ENCODE measurements around the gene DNAJC30.
"Not testable (repeated sequence)": the region's sequence is repeated elsewhere in the genome, so short reads cannot be mapped to it uniquely, and the experiment has no call there.

DNAJC30 gene

GRCh38 chr7:73683056-73683787, at the start of gene DNAJC30, which contains the start of gene BUD23:
DNAJC30 (minus strand) TSS chr7:73683453; CDS start chr7:73683423, 30 bp downstream.
BUD23 (plus strand) TSS chr7:73683597; CDS start chr7:73683626, 29 bp downstream.
- DNase-seq (ENCODE audit: low read depth): peak; percentile 97

GRCh38 chr7:73732397-73732796, 49.1 kb upstream of the DNAJC30 start:
- DNase-seq (ENCODE audit: low read depth): no peak

GRCh38 chr7:73730485-73730884, 47.2 kb upstream of the DNAJC30 start:
- no peak for DNase-seq (ENCODE audit: low read depth)

- DNase-seq (ENCODE audit: low read depth): no peak
Observed at GRCh38 chr7:73728551-73728950, 45.3 kb upstream of the DNAJC30 start.

- DNase-seq (ENCODE audit: low read depth): no peak
Observed at GRCh38 chr7:73727952-73728351, 44.7 kb upstream of the DNAJC30 start.

GRCh38 chr7:73726083-73726466, 42.8 kb upstream of the DNAJC30 start:
- no peak for DNase-seq (ENCODE audit: low read depth)

GRCh38 chr7:73723813-73724212, 40.6 kb upstream of the DNAJC30 start:
- no peak for DNase-seq (ENCODE audit: low read depth)

GRCh38 chr7:73722785-73723184, 39.5 kb upstream of the DNAJC30 start:
- DNase-seq (ENCODE audit: low read depth): no peak

GRCh38 chr7:73722182-73722581, 38.9 kb upstream of the DNAJC30 start:
- not testable (repeated sequence) for DNase-seq (ENCODE audit: low read depth)

GRCh38 chr7:73721377-73721817, 38.1 kb upstream of the DNAJC30 start:
- DNase-seq (ENCODE audit: low read depth): no peak

GRCh38 chr7:73720443-73720842, 37.2 kb upstream of the DNAJC30 start:
- not testable (repeated sequence) for DNase-seq (ENCODE audit: low read depth)

- no peak for DNase-seq (ENCODE audit: low read depth)
Observed at GRCh38 chr7:73719806-73720169, 36.5 kb upstream of the DNAJC30 start.

- peak; percentile 80 for DNase-seq (ENCODE audit: low read depth)
Observed at GRCh38 chr7:73718905-73719805, 35.9 kb upstream of the DNAJC30 start, which contains the start of gene STX1A. STX1A (minus strand) TSS chr7:73719669; CDS start chr7:73719631, 38 bp downstream.

- DNase-seq (ENCODE audit: low read depth): no peak
Observed at GRCh38 chr7:73718438-73718881, 35.2 kb upstream of the DNAJC30 start.

GRCh38 chr7:73717991-73718405, 34.7 kb upstream of the DNAJC30 start:
- peak; percentile 92 for DNase-seq (ENCODE audit: low read depth)

- peak; percentile 24 for DNase-seq (ENCODE audit: low read depth)
Observed at GRCh38 chr7:73717025-73717807, 34.0 kb upstream of the DNAJC30 start.

GRCh38 chr7:73716318-73716890, 33.2 kb upstream of the DNAJC30 start:
- no peak for DNase-seq (ENCODE audit: low read depth)

- DNase-seq (ENCODE audit: low read depth): peak; percentile 96
Observed at GRCh38 chr7:73715648-73716317, 32.5 kb upstream of the DNAJC30 start.

- not testable (repeated sequence) for DNase-seq (ENCODE audit: low read depth)
Observed at GRCh38 chr7:73713319-73713718, 30.1 kb upstream of the DNAJC30 start.

GRCh38 chr7:73712773-73713172, 29.5 kb upstream of the DNAJC30 start:
- DNase-seq (ENCODE audit: low read depth): no peak

- DNase-seq (ENCODE audit: low read depth): no peak
Observed at GRCh38 chr7:73708961-73709549, 25.8 kb upstream of the DNAJC30 start.
